ENCODE data around the gene SKIC2.

The SKIC2 gene

DNA sequence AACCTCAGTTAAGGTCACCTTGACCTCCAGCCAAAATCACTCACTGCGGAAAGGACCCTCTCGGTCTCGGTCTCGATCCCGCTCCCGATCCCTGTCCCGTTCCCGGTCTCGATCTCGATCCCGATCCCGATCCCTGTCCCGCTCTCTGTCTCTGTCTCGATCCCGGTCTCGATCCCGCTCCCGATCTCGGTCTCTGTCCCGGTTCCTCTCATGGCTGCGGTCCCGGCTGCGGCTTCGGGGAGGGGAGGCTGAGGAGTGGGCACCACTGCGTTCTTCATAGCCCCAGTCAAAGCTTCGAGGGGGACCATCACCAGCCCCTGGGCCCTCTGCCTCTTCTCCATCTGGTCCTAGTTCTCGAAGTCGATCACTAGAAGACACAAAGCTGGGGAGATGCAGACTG is 4.5 kb upstream of the SKIC2 start:
- H3K4me3 Mint-ChIP-seq = no peak overlapping the region
- H3K9me3 Mint-ChIP-seq = no peaks in the 10 kb centered on the region
- ATAC-seq (no peak), DNase-seq (ENCODE audit: low spot score in 2 of 2) (no peak)
- peaks cover 71% of the 10 kb centered on the region for H3K36me3 Mint-ChIP-seq
- peaks cover 24% of the 10 kb centered on the region for H3K4me1 Mint-ChIP-seq
- peak overlapping the region; percentile 70 for H3K27ac Mint-ChIP-seq

GRCh38 chr6:31956796-31957195 is 2.2 kb upstream of the SKIC2 start:
- ATAC-seq (no peak), DNase-seq (ENCODE audit: low spot score in 2 of 2) (no peak)
- Mint-ChIP-seq H3K36me3 (peaks cover 88% of the 10 kb centered on the region), H3K4me1 (peaks cover 39% of the 10 kb centered on the region), H3K4me3 (peak overlapping the region; percentile 97), H3K27ac (peak overlapping the region; percentile 96), H3K9me3 (no peaks in the 10 kb centered on the region)

- Mint-ChIP-seq H3K4me3 (peak overlapping the region; percentile 97), H3K9me3 (no peaks in the 10 kb centered on the region), H3K4me1 (peaks cover 46% of the 10 kb centered on the region), H3K27ac (peak overlapping the region; percentile 96), H3K36me3 (peaks cover 91% of the 10 kb centered on the region)
- DNase-seq (ENCODE audit: low spot score in 2 of 2) (no peak), ATAC-seq (no peak)
These were observed 599 bp upstream of the SKIC2 start for GRCh38 chr6:31958412-31958740.

DNA sequence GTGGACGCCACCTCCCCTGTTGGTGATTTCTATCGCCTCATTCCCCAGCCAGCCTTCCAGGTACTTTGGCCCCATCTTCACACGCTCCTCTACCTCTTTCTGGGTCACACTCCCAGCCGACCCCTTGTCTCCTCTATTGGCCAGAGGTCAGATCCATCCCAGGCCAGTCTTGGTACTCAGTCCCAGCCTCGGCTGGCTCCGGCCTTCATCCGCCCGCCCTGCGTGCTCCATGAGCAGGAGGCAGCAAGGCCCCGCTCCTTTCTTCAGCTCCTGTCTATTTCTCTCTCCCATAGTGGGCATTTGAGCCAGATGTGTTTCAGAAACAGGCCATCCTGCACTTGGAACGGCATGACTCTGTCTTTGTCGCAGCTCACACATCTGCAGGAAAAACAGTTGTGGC is 2.6 kb downstream of the SKIC2 start:
- Mint-ChIP-seq H3K4me3 (no peak overlapping the region), H3K27ac (peak overlapping the region; percentile 96), H3K36me3 (peaks cover 91% of the 10 kb centered on the region), H3K4me1 (peaks cover 53% of the 10 kb centered on the region), H3K9me3 (no peaks in the 10 kb centered on the region)
- DNase-seq (ENCODE audit: low spot score in 2 of 2) (no peak), ATAC-seq (no peak)

DNA sequence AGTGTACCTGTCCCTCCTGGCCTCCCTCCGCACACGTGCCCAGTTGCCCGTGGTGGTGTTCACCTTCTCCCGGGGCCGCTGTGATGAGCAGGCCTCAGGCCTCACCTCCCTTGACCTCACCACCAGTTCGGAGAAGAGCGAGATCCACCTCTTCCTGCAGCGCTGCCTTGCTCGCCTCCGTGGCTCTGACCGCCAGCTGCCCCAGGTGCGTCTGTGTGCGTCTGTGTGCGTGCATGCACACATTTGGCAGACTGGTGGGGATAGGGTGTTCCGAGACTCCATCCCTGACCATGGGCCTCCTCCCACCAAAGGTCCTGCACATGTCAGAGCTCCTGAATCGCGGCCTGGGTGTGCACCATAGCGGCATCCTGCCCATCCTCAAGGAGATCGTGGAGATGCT is 4.9 kb downstream of the SKIC2 start:
- peak overlapping the region; percentile 52 for H3K27ac Mint-ChIP-seq

GRCh38 chr6:31965700-31966099 is 6.7 kb downstream of the SKIC2 start:
- H3K9me3 Mint-ChIP-seq = no peaks in the 10 kb centered on the region
- H3K4me3 Mint-ChIP-seq = no peak overlapping the region
- H3K36me3 Mint-ChIP-seq = peaks cover 100% of the 10 kb centered on the region
- H3K27ac Mint-ChIP-seq = peak overlapping the region; percentile 78
- ATAC-seq (no peak), DNase-seq (ENCODE audit: low spot score in 2 of 2) (no peak)
- peaks cover 46% of the 10 kb centered on the region for H3K4me1 Mint-ChIP-seq

More for the DNA sequence above, 4.9 kb downstream of the SKIC2 start:
- no peak overlapping the region for H3K4me3 Mint-ChIP-seq
- ATAC-seq (no peak), DNase-seq (ENCODE audit: low spot score in 2 of 2) (no peak)
- H3K36me3 Mint-ChIP-seq = peaks cover 94% of the 10 kb centered on the region
- no peaks in the 10 kb centered on the region for H3K9me3 Mint-ChIP-seq
- peaks cover 50% of the 10 kb centered on the region for H3K4me1 Mint-ChIP-seq

- Mint-ChIP-seq H3K9me3 (no peaks in the 10 kb centered on the region), H3K27ac (peak overlapping the region; percentile 78), H3K36me3 (peaks cover 100% of the 10 kb centered on the region), H3K4me3 (no peak overlapping the region), H3K4me1 (peaks cover 46% of the 10 kb centered on the region)
- no peak for DNase-seq (ENCODE audit: low spot score in 2 of 2)
- ATAC-seq = no peak
These were observed 7.5 kb downstream of the SKIC2 start for GRCh38 chr6:31966506-31966905.

- ATAC-seq (no peak), DNase-seq (ENCODE audit: low spot score in 2 of 2) (no peak)
- H3K36me3 Mint-ChIP-seq = peaks cover 100% of the 10 kb centered on the region
- peaks cover 45% of the 10 kb centered on the region for H3K4me1 Mint-ChIP-seq
- peak overlapping the region; percentile 78 for H3K27ac Mint-ChIP-seq
- no peaks in the 10 kb centered on the region for H3K9me3 Mint-ChIP-seq
- no peak overlapping the region for H3K4me3 Mint-ChIP-seq
These were observed 8.3 kb downstream of the SKIC2 start for GRCh38 chr6:31966997-31967925.

DNA sequence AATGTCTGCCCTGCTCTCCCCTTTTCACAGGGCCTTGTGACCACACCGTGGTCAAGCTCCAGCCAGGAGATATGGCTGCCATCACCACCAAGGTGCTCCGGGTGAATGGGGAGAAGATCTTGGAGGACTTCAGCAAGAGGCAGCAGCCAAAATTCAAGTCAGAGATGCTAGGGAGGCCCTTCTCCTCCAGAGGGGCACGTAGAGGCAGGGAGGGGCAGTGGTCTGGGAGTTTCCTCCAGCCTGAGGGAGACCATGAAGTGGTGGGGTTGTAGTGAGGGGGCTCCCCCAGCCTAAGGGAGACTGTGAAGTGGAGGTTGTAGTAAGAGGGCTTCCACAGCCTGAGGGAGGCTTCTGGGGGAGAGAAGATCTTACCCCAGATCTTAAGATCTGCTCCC is 8.9 kb downstream of the SKIC2 start:
- no peak for ATAC-seq
- Mint-ChIP-seq H3K4me3 (no peak overlapping the region), H3K27ac (peak overlapping the region; percentile 78), H3K36me3 (peaks cover 100% of the 10 kb centered on the region), H3K9me3 (no peaks in the 10 kb centered on the region), H3K4me1 (peaks cover 49% of the 10 kb centered on the region)
- DNase-seq (ENCODE audit: low spot score in 2 of 2) = no peak

DNA sequence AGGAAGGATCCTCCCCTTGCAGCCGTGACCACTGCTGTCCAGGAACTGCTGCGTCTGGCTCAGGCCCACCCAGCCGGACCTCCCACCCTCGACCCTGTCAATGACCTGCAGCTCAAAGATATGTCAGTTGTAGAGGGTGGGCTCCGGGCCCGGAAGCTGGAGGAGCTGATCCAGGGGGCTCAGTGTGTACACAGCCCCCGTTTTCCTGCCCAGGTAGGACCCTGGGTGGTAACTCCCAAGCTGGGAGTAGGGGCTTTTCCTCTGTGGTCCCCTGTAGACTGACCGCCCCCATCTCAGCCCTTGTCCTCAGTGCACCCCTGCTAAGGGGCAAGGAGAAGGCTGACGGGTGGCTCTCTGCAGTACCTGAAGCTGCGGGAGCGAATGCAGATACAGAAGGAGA is 9.4 kb downstream of the SKIC2 start:
- peaks cover 54% of the 10 kb centered on the region for H3K4me1 Mint-ChIP-seq
- peak overlapping the region; percentile 78 for H3K27ac Mint-ChIP-seq
- DNase-seq (ENCODE audit: low spot score in 2 of 2) (no peak), ATAC-seq (no peak)
- H3K9me3 Mint-ChIP-seq = no peaks in the 10 kb centered on the region
- H3K4me3 Mint-ChIP-seq = no peak overlapping the region
- H3K36me3 Mint-ChIP-seq = peaks cover 98% of the 10 kb centered on the region

DNA sequence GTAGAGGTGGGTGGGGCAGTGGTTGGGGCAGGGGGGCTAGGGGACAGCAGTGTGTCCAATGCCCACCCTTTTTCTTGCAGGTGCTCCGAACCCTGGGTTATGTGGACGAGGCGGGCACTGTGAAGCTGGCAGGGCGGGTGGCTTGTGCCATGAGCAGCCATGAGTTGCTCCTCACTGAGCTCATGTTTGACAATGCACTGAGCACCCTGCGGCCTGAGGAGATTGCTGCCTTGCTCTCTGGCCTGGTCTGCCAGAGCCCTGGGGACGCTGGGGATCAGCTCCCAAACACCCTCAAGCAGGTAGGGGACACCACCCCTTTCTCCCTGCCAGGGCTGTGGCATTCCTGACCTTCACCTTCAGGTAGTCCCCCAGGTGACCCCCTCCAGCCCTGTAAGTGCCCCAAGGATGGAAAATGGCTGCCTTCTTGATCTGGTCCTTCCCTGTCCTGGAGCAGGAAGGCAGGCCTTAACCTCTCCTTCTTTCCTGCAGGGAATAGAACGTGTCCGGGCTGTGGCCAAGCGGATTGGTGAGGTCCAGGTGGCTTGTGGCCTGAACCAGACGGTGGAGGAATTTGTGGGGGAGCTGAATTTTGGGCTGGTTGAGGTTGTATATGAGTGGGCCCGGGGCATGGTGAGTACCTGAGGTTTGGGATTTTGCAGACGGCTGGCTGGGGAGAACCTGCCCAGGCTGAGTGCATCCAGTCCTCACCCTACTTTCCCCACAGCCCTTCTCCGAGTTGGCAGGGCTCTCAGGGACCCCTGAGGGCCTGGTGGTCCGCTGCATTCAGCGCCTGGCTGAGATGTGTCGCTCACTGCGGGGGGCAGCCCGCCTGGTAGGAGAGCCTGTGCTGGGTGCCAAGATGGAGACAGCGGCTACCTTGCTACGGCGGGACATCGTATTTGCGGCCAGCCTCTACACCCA is 10.1 kb downstream of the SKIC2 start:
- Mint-ChIP-seq H3K36me3 (peaks cover 93% of the 10 kb centered on the region), H3K4me3 (peak overlapping the region; percentile 85), H3K4me1 (peaks cover 61% of the 10 kb centered on the region), H3K27ac (peak overlapping the region; percentile 99), H3K9me3 (no peaks in the 10 kb centered on the region)
- DNase-seq (ENCODE audit: low spot score in 2 of 2) (no peak), ATAC-seq (no peak)

DNA sequence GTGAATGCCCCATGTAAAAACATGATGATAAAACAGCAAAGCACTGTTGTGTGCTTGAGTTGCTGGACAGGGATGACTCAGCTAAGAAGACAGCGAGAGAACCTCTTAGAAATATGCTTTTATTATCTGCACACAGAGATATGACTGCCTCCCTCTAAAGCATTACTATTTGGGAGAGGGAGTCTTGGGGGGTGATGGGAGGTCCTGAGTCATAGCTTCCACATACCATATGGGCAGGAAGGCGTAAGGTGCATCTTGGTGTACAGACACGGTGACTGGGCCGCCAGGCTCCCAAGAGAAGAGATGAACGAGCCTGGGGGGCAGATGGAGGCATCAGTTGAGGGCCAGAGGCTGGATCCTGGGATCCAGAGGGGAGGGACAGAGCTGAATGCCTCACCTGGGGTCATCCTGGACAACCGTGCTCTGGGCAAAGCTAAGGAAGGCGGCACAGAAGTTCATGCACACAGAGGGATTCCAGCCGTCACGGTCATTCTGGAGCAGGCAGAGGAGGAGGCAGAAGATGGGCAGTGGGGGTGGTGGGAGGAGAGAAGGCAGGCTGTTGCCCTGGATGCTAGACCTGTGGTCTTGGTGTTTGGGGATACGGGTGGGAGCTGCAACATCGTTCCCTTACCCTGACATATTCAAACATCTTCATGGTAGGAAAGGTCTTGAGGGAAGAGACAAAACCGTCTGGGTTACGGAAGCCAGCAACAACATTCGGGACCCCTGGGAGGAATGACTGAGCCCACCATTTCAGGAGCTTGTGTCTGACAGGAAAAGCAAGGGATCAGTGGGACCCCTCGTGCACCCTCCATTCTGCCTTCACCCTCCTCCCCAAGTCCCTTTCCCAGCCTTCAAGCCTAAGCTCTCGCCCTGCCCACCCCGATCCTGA is 11.0 kb downstream of the SKIC2 start:
- H3K36me3 Mint-ChIP-seq = peaks cover 90% of the 10 kb centered on the region
- DNase-seq (ENCODE audit: low spot score in 2 of 2) (no peak), ATAC-seq (no peak)
- H3K27ac Mint-ChIP-seq = peak overlapping the region; percentile 99
- no peaks in the 10 kb centered on the region for H3K9me3 Mint-ChIP-seq
- peaks cover 65% of the 10 kb centered on the region for H3K4me1 Mint-ChIP-seq
- H3K4me3 Mint-ChIP-seq = peak overlapping the region; percentile 85

DNA sequence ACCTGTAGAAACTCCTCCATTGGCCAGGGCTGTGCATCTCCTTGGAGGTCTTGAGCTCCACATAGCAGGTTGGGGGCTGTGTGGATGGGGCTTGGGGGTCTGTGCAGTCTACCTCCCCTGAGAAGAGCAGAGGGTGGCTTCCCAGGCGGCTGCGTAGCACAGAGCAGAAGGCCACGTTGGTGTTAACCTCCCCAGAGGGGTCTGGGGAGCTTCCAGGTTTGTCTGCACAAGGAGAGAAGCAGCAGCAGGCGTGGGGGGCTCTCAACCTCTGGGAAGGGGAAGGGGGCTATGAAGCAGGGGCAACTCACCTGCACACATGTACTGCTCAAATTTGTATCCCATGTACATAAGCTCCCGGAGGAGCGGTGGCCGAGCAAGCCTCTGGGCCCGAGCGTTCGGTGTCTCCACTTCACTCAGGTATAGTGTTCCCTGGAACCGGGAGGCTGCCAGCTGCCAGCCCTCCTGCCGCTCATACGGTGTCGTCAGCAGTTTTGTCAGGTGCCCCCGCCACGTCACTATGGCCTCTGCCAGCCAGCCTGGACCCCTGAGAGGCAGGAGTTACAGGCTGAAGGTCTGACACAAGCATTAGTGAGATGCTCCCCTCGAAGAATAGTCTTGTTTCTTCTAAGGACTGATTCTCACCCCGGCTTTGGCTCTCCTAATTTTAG is 11.8 kb downstream of the SKIC2 start:
- Mint-ChIP-seq H3K9me3 (no peaks in the 10 kb centered on the region), H3K4me1 (peaks cover 65% of the 10 kb centered on the region), H3K4me3 (peak overlapping the region; percentile 85), H3K27ac (peak overlapping the region; percentile 99), H3K36me3 (peaks cover 83% of the 10 kb centered on the region)
- DNase-seq (ENCODE audit: low spot score in 2 of 2) (no peak), ATAC-seq (no peak)

DNA sequence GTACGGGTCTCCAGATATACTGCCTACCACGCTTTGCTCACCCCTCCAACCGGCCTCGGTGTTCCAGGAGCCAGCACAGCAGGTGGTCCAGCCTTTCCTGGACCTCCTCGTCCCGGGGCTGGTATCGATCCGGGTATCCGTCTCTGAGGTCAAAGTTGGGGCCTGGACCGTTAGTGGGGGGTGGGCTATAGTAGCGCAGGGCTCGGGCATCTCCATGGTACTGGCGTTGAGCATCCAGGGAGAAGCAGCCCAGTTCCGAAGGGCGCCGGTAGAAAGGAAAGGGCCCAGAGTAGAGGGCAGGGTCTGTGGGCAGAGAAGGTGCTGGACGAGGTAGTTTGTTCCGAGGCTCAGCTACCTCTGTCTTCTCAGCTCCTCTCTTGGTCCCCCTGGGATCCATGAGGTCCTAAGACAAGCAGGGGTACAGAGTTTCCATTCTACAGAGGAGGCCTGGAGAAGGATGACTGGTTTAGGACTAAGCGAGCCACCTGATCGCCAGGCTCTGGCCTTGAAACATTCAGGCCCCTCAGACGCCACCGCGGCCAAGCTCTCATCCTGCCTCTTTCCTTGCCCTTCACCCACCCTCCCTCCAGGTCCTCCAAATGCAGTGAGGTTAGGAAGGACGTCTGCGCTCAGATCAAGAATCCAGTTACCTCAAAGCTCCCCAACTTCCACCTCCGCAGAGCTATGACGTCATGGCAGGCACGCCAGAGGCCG is 12.5 kb downstream of the SKIC2 start:
- Mint-ChIP-seq H3K4me3 (peak overlapping the region; percentile 85), H3K4me1 (peaks cover 60% of the 10 kb centered on the region), H3K27ac (peak overlapping the region; percentile 99), H3K36me3 (peaks cover 76% of the 10 kb centered on the region), H3K9me3 (no peaks in the 10 kb centered on the region)
- peak in 1 of 2 donors; percentile 68 for DNase-seq (ENCODE audit: low spot score in 2 of 2)
- no peak for ATAC-seq
